ENCODE measurements around the gene HEPHL1. TPM values are rescaled to one million over a fixed set of nuclear protein-coding genes. Genes with fewer than 3 reads are reported as not detected.

Gene HEPHL1
- total and polyA plus RNA-seq, 7 donors = 0.01 TPM; not detected in 6

- H3K4me3 ChIP-seq = no peak overlapping the region
- no peak overlapping the region for H3K27ac ChIP-seq
- 81 to 86% (median 85%) methylated on average over 3 of the region's 3 CpGs for WGBS, 3 donors
- H3K36me3 ChIP-seq (ENCODE audit: insufficient read depth in 1 of 2, low read depth in 1 of 2) = no peaks in the 10 kb centered on the region
- intact Hi-C loops (cut with DNase I) = no loop called here
- TF ChIP-seq CTCF (IDR thresholded peaks at IDR 0.05) = no peak
- H3K9me3 ChIP-seq = peaks cover 8% of the 10 kb centered on the region
- no peaks in the 10 kb centered on the region for H3K27me3 ChIP-seq (ENCODE audit: insufficient read depth in 3 of 3, low read length in 2 of 3)
- H3K4me1 ChIP-seq = no peaks in the 10 kb centered on the region
- ATAC-seq (no peak), DNase-seq (no peak)
Measured at GRCh38 chr11:93988912-93989311, 32.2 kb upstream of the HEPHL1 start.

DNA sequence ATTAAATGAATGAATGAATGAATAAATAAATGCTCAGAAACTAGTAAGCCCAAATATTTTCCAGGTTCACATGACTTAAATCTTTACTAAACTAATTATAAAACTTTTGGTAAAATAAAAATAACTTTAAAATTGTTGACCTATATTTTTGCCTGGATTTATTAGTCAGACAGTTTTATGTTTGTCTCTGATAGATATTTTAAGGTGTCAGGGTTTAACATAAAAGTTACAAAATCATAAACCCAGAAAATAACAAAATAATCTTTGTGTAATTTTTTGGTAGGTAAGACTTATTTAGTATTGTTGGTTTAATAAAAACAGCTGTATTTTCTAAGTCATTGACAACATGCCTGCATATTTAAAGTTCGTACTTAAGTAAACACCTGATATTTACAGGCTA is 27.4 kb upstream of the HEPHL1 start:
- no peak for DNase-seq
- Histone ChIP-seq H3K4me1 (no peaks in the 10 kb centered on the region), H3K27ac (no peak overlapping the region), H3K4me3 (no peak overlapping the region), H3K9me3 (peaks cover 17% of the 10 kb centered on the region), H3K36me3 (ENCODE audit: insufficient read depth in 1 of 2, low read depth in 1 of 2) (no peaks in the 10 kb centered on the region), H3K27me3 (ENCODE audit: insufficient read depth in 3 of 3, low read length in 2 of 3) (no peaks in the 10 kb centered on the region)
- no peak for TF ChIP-seq CTCF (IDR thresholded peaks at IDR 0.05)
- ATAC-seq = no peak
- 76 to 88% (median 79%) methylated on average over 1 of the region's 1 CpG for WGBS, 3 donors
- intact Hi-C loops (cut with DNase I) = no loop called here

DNA sequence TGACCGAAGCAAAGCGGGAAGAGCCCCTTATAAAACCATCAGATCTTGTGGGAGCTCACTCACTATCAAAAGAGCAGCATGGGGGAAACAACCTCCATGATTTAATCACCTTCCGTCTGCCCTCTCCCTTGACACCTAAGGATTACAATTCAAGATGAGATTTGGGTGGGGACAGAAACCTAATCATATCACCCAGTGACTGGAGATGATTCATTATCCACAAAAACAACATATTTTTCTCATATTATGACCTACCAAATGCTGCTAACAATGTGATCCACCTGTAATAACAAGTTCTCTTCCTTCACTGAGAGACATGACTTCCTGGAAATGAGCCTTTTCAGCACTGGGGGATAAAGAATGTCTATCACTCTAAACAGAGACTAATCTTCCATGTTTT is 23.4 kb upstream of the HEPHL1 start:
- no peaks in the 10 kb centered on the region for H3K36me3 ChIP-seq (ENCODE audit: insufficient read depth in 1 of 2, low read depth in 1 of 2)
- TF ChIP-seq CTCF (IDR thresholded peaks at IDR 0.05) = no peak
- no peaks in the 10 kb centered on the region for H3K4me1 ChIP-seq
- no peak for ATAC-seq
- no peak for DNase-seq
- H3K4me3 ChIP-seq = no peak overlapping the region
- no peaks in the 10 kb centered on the region for H3K27me3 ChIP-seq (ENCODE audit: insufficient read depth in 3 of 3, low read length in 2 of 3)
- intact Hi-C loops (cut with DNase I) = no loop called here
- WGBS, 3 donors = 72 to 85% (median 75%) methylated on average over 3 of the region's 3 CpGs
- peaks cover 17% of the 10 kb centered on the region for H3K9me3 ChIP-seq
- no peak overlapping the region for H3K27ac ChIP-seq

- intact Hi-C loops (cut with DNase I) = no loop called here
- no peak for ATAC-seq
Measured at GRCh38 chr11:94000659-94001058, 20.5 kb upstream of the HEPHL1 start.

More at GRCh38 chr11:94000659-94001058, 20.5 kb upstream of the HEPHL1 start:
- no peaks in the 10 kb centered on the region for H3K27me3 ChIP-seq (ENCODE audit: insufficient read depth in 3 of 3, low read length in 2 of 3)
- 47 to 49% (median 48%) methylated on average over 2 of the region's 2 CpGs for WGBS, 3 donors
- no peaks in the 10 kb centered on the region for H3K9me3 ChIP-seq
- no peak overlapping the region for H3K4me3 ChIP-seq
- no peaks in the 10 kb centered on the region for H3K4me1 ChIP-seq
- no peaks in the 10 kb centered on the region for H3K36me3 ChIP-seq (ENCODE audit: insufficient read depth in 1 of 2, low read depth in 1 of 2)
- no peak for TF ChIP-seq CTCF (IDR thresholded peaks at IDR 0.05)
- no peak overlapping the region for H3K27ac ChIP-seq
- no peak for DNase-seq
